Activated naive CD8-positive, alpha-beta T cell (primary cell): ENCODE measurements around the gene DCDC2B.

Source experiments
- H3K27ac Mint-ChIP-seq: one replicate; pipeline ENCODE4 v1.8.0; 2021; ENCODE audit warnings: mixed read lengths
- H3K27me3 Mint-ChIP-seq: one replicate; pipeline ENCODE4 v1.8.0; 2021; ENCODE audit warnings: mixed read lengths
- H3K36me3 Mint-ChIP-seq: one replicate; pipeline ENCODE4 v1.8.0; 2021; ENCODE audit warnings: mixed read lengths
- H3K4me1 Mint-ChIP-seq: one replicate; pipeline ENCODE4 v1.8.0; 2021; ENCODE audit warnings: low read depth, mixed read lengths
- H3K4me3 Mint-ChIP-seq: one replicate; pipeline ENCODE4 v1.8.0; 2021; ENCODE audit warnings: mild to moderate bottlenecking, mixed read lengths
- H3K9me3 Mint-ChIP-seq: one replicate; pipeline ENCODE4 v1.8.0; 2021; ENCODE audit warnings: low read depth, mixed read lengths

DCDC2B gene

GRCh38 chr1:32186077-32186476 is 22.8 kb upstream of the DCDC2B start:
- no peaks in the 10 kb centered on the region for H3K27me3 Mint-ChIP-seq
- H3K27ac Mint-ChIP-seq, result peak overlapping the region; percentile 87
- H3K4me1 Mint-ChIP-seq, result peaks cover 39% of the 10 kb centered on the region
- peak overlapping the region; percentile 66 for H3K4me3 Mint-ChIP-seq
- H3K36me3 Mint-ChIP-seq, result peaks cover 22% of the 10 kb centered on the region
- H3K9me3 Mint-ChIP-seq, result no peaks in the 10 kb centered on the region

DNA sequence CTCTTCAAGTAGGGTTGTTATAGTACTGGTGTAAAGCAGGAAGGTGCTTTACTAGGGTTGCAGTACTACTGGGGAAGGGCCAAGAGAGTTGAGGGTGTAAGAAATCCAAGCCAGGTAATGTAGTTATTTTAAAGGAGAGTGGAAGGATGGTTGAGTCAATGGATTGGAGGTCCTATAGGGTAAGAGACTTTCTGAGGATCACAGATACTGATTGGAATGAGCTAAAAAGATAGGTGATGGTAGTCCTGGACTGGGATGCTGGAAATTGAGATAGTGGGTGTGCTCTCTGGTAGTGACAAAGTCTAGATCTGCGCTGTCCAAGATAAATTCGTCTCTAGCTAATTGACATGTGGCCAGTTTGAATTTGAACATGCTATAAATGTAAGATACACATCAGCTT is 22.4 kb upstream of the DCDC2B start:
- Mint-ChIP-seq H3K27ac (peak overlapping the region; percentile 87), H3K4me3 (peak overlapping the region; percentile 66), H3K4me1 (peaks cover 35% of the 10 kb centered on the region), H3K9me3 (no peaks in the 10 kb centered on the region), H3K36me3 (peaks cover 19% of the 10 kb centered on the region), H3K27me3 (no peaks in the 10 kb centered on the region)

GRCh38 chr1:32187850-32188249 is 21.0 kb upstream of the DCDC2B start:
- peaks cover 20% of the 10 kb centered on the region for H3K36me3 Mint-ChIP-seq
- no peaks in the 10 kb centered on the region for H3K27me3 Mint-ChIP-seq
- H3K4me1 Mint-ChIP-seq, result peaks cover 24% of the 10 kb centered on the region
- no peak overlapping the region for H3K27ac Mint-ChIP-seq
- no peaks in the 10 kb centered on the region for H3K9me3 Mint-ChIP-seq
- no peak overlapping the region for H3K4me3 Mint-ChIP-seq

DNA sequence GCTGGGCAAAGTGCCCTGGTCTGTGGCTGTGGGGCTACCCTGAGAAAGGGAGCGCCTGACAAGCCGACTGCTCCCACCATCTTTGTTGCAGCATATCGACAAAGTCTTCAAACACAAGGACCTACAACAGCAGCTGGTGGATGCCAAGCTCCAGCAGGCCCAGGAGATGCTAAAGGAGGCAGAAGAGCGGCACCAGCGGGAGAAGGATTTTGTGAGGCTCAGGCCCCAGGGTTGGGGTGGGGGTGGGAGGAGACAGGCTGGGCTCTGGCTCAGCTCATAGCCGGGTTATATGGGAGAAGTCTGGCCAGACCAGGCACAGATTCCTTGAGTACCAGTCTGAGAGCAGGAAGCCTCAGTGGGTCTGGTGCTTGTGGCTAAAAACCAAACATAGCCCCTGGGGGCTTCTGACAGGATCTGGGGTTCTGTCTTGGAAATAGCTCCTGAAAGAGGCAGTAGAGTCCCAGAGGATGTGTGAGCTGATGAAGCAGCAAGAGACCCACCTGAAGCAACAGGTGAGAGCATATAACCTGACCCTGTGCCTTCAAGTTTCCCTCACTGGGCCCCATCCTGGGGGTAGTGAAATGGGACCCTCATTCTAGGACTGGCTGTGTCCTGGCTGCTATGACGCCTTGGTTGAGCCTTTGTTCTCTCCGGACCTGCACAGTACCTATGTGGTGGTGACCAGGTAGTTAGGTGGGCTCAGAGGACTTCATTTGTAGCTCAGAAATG is 16.5 kb upstream of the DCDC2B start:
- Mint-ChIP-seq H3K27ac (no peak overlapping the region), H3K36me3 (peaks cover 13% of the 10 kb centered on the region), H3K27me3 (no peaks in the 10 kb centered on the region), H3K9me3 (no peaks in the 10 kb centered on the region), H3K4me3 (no peak overlapping the region), H3K4me1 (peaks cover 36% of the 10 kb centered on the region)

DNA sequence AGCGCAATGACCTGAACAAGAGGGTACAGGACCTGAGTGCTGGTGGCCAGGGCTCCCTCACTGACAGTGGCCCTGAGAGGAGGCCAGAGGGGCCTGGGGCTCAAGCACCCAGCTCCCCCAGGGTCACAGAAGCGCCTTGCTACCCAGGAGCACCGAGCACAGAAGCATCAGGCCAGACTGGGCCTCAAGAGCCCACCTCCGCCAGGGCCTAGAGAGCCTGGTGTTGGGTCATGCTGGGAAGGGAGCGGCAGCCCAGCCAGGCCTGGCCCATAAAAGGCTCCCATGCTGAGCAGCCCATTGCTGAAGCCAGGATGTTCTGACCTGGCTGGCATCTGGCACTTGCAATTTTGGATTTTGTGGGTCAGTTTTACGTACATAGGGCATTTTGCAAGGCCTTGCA is 13.9 kb upstream of the DCDC2B start:
- no peaks in the 10 kb centered on the region for H3K27me3 Mint-ChIP-seq
- H3K4me1 Mint-ChIP-seq, result peaks cover 45% of the 10 kb centered on the region
- H3K9me3 Mint-ChIP-seq, result no peaks in the 10 kb centered on the region
- H3K4me3 Mint-ChIP-seq, result no peak overlapping the region
- H3K27ac Mint-ChIP-seq, result no peak overlapping the region
- peaks cover 16% of the 10 kb centered on the region for H3K36me3 Mint-ChIP-seq

DNA sequence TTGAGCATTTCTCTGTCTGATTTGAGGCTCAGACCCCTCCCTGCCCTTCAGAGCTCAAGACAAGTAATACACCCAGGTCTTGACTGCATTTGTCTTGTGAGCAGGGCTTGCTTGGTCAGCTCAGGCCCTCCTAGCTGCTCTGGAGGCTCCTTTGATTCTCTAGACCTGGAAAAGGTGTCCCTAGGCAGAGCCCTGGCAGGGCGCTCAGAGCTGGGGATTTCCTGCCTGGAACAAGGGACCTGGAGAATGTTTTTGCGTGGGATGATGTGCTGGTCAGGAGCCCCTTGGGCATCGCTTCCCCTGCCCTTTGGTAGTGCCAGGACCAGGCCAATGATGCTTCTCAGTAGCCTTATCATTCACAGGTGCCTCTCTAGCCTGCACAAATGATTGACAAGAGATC is 13.4 kb upstream of the DCDC2B start:
- Mint-ChIP-seq H3K9me3 (no peaks in the 10 kb centered on the region), H3K27me3 (no peaks in the 10 kb centered on the region), H3K4me1 (peaks cover 50% of the 10 kb centered on the region), H3K27ac (no peak overlapping the region), H3K4me3 (no peak overlapping the region), H3K36me3 (peaks cover 16% of the 10 kb centered on the region)

DNA sequence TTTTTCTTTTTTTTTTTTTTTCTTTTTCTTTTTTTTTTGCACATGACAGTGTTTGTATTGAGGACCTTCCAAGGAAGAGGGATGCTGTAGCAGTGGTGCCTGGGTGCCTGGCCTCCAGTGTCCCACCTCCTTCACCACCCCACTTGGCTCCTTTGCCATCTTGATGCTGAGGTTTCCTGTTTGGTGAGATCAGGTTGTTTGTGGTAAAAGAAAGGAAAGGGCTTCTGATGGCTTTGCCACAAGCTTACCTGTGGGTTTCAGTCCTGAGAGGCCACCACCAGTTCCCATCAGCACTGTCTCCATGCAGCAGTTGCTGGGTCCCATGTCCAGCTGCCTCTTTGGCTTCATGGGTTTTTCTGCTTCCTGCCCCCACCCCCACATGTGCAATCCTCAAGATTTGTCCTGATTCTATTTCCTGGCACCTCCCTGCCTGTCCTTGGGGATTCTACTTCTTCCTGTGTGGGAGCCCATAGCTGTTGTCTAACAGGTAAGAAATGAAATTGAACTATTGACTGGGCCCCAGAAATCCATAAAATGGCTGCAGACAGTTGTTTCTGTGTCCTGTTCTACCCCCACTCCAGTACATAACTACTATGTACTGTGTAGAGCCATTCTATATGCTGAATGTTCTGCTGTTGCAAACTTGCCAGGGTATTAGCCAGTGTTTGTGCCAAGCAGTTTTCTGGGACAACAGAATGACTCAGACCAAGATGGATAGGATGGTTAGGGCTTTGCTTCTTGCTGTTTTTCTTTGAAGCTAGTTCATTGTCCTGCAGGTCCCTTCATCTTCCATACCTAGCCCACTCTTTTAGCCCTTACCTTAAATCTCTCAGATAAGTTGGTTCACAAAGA is 12.7 kb upstream of the DCDC2B start:
- Mint-ChIP-seq H3K4me1 (peaks cover 50% of the 10 kb centered on the region), H3K27me3 (no peaks in the 10 kb centered on the region), H3K27ac (no peak overlapping the region), H3K9me3 (no peaks in the 10 kb centered on the region), H3K4me3 (peak overlapping the region; percentile 30), H3K36me3 (peaks cover 16% of the 10 kb centered on the region)

DNA sequence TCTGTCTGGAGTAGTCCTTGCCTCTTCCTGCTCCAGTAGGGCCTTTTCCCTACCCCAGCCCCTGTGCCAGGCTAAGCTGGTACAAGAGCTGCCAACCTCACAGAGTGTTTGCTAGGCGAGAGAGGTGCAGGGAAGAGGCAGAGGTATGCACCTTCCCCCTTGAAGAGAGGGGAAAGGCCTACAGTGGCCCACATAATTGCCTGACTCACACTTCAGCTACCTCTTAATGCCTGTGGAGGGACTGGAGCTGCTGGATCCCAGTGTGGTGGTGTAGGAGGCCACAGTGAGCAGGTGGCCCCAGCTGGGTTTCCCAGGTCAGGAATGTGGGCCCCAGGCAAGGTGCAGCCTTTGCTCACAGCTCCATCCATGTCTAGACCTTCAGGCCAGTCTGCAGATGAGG is 11.8 kb upstream of the DCDC2B start:
- Mint-ChIP-seq H3K4me3 (no peak overlapping the region), H3K9me3 (no peaks in the 10 kb centered on the region), H3K27ac (no peak overlapping the region), H3K4me1 (peaks cover 59% of the 10 kb centered on the region), H3K36me3 (peaks cover 16% of the 10 kb centered on the region), H3K27me3 (no peaks in the 10 kb centered on the region)

- Mint-ChIP-seq H3K4me1 (peaks cover 65% of the 10 kb centered on the region), H3K9me3 (no peaks in the 10 kb centered on the region), H3K36me3 (peaks cover 14% of the 10 kb centered on the region), H3K27me3 (no peaks in the 10 kb centered on the region), H3K4me3 (no peak overlapping the region), H3K27ac (no peak overlapping the region)
Observed at GRCh38 chr1:32197837-32198236, 11.1 kb upstream of the DCDC2B start.

DNA sequence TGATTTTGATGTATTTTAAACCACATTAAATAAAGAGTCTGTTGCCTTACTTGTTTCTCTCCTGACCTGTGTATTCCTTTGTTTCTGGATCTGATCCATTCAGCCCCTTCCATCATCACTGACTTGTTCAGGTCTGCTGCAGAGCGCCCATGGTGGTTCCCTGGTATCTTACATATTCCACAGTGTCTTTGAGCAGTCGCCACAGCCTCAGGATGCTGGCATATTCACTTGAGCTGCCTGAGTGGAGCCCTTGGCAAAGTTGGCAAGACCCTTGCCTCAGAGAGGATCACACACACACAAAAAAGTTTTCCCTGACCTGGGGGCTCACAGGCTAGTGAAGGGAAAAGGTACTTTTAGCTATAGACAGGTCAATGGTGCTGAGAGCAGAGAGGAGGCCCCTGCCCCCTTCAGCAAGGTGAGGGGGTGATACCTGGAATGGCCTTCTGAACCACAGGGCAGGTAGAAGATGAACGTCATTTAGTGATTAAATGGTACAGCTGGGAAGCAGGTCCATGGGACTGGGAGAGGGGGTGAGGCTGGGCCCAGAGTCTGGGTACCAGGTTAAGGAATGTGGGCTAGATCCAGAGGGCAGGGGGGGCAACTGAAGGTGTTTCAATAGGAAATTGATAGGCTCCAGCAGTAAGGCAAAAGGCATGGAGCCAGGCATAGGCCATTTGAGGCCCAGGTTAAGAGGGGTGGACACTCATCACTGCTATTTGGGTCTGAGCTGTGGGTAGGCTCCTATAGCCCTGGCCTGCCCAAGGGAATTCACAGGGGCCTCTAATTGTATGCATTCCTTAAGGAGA is 10.4 kb upstream of the DCDC2B start:
- Mint-ChIP-seq H3K27ac (peak overlapping the region; percentile 29), H3K4me3 (no peak overlapping the region), H3K27me3 (no peaks in the 10 kb centered on the region), H3K4me1 (peaks cover 68% of the 10 kb centered on the region), H3K9me3 (no peaks in the 10 kb centered on the region), H3K36me3 (peaks cover 12% of the 10 kb centered on the region)

DNA sequence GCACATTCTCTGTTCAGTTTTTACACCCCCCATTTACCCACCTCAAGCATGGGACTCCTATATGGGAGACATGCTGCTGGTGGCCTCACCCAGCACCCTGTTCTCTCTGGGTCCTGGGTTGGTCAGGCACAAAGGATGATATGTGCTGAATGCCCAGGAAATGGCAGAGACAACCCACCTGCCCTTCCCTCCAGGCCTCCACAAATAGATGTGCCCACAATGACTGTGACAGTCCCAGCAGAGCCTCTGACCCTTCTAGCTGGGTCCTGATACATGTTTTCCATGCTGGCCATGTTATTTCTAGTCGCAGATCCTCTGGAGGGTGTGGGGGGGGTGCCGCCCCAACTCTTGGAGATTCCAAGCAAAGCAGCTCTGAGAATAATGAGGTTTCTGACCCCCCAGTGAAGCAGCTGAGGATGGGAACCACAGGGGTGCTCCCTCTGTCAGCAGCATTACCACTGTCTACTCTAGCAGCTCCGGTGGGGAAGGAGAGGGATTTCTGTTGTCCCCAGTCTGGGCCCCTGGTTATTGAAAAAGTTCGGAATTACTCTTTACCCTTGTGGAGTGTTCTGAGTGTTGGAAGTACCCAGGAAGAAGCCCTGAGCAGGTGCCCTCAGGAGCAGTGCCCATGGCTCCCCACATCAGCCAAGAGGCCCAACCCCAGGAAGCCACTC is 9.7 kb upstream of the DCDC2B start:
- H3K9me3 Mint-ChIP-seq, result no peaks in the 10 kb centered on the region
- no peak overlapping the region for H3K27ac Mint-ChIP-seq
- H3K4me1 Mint-ChIP-seq, result peaks cover 70% of the 10 kb centered on the region
- no peak overlapping the region for H3K4me3 Mint-ChIP-seq
- peaks cover 12% of the 10 kb centered on the region for H3K36me3 Mint-ChIP-seq
- H3K27me3 Mint-ChIP-seq, result no peaks in the 10 kb centered on the region

- Mint-ChIP-seq H3K4me1 (peaks cover 67% of the 10 kb centered on the region), H3K27ac (peak overlapping the region; percentile 87), H3K4me3 (peak overlapping the region; percentile 87), H3K27me3 (no peaks in the 10 kb centered on the region), H3K36me3 (peaks cover 10% of the 10 kb centered on the region), H3K9me3 (no peaks in the 10 kb centered on the region)
Observed at GRCh38 chr1:32199717-32200072, 9.2 kb upstream of the DCDC2B start.

GRCh38 chr1:32200226-32201010 is 8.5 kb upstream of the DCDC2B start, which contains the start of gene CCDC28B:
CCDC28B (plus strand) TSS chr1:32200595; CDS start chr1:32201936, 1,341 bp downstream.
- Mint-ChIP-seq H3K36me3 (peaks cover 7% of the 10 kb centered on the region), H3K27ac (peak within 1 kb of the TSS; percentile 91), H3K4me3 (peak within 1 kb of the TSS; percentile 89), H3K27me3 (no peaks in the 10 kb centered on the region), H3K9me3 (no peaks in the 10 kb centered on the region), H3K4me1 (peaks cover 62% of the 10 kb centered on the region)
